HG03060 (cell line): ENCODE results near the gene LTC4S.

Experiments
- ATAC-seq: cut with Tn5 transposase; IDR thresholded peaks from one replicate; pipeline ENCODE4 v1.9.1; 2021; ENCODE audit warnings: low read depth, moderate number of reproducible peaks; ENCODE audit not compliant: unreplicated experiment

The LTC4S gene

DNA sequence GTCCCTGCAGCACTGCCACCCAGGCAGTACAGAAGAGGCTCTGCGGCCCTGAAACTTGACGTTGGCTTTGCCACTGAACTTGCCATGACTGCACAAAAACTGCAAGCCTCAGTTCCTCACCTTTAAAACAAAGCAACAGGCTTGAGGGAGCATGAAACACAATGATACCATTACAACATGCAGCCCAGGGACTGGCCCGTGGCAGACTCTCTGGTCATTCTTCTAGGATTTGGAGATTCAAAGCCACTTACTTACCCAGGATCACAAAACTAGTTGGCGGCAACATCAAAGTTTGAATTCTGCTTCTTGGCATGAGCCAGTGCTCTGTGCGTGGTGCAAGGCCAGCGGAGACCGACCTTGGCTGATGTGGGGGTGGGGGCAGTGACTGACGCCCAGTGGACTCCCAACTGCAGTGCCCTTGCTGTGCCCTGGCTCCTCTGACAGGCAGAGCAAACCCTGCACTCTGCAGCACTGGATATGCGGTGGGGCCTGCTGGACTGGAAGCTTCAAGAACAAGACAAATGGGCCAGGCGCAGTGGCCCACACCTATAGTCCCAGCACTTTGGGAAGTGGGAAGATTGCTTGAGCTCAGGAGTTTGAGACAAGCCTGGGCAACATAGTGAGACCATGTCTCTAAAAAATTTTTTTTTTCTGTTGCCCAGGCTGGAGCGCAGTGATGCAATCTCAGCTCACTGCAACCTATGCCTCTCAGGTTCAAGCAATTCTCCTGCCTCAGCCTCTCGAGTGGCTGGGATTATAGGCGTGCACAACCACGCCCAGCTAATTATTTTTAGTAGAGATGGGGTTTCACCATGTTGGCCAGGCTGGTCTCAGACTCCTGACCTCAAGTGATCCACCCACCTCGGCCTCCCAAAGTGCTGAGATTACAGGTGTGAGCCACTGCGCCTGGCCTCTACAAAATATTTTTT lies 45.8 kb downstream of the LTC4S start:
- ATAC-seq, result no peak

GRCh38 chr5:179840321-179840720 lies 46.5 kb downstream of the LTC4S start:
- no peak for ATAC-seq

GRCh38 chr5:179840766-179841165 lies 47.0 kb downstream of the LTC4S start:
- no peak for ATAC-seq

- ATAC-seq, result no peak
Observed at GRCh38 chr5:179841621-179842020, 47.8 kb downstream of the LTC4S start.
